GM12878 (cell line): ENCODE measurements around the gene CCDC12. TPM values are rescaled to one million over a fixed set of nuclear protein-coding genes. Genes with fewer than 3 reads are reported as not detected.

ENCODE experiments used
- BCL3 ChIP-seq: IDR thresholded peaks from 2 replicates; pipeline ENCODE4 v1.6.1; 2011; ENCODE audit warnings: borderline replicate concordance, low read depth, mild to moderate bottlenecking, moderate library complexity, low read length; ENCODE audit not compliant: insufficient read depth, poor library complexity, severe bottlenecking
- CHD1 ChIP-seq: IDR thresholded peaks from 2 replicates; pipeline ENCODE4 v1.6.1; 2012; ENCODE audit warnings: low read depth, low read length, improper control_type of control experiment
- CHD4 ChIP-seq: fragments of 200-600 bp; sonication (generic); IDR thresholded peaks from 2 replicates; pipeline ENCODE4 v1.6.1; 2016; ENCODE audit warnings: mild to moderate bottlenecking
- CREB1 ChIP-seq: IDR thresholded peaks from 2 replicates; pipeline ENCODE4 v1.6.1; 2012; ENCODE audit warnings: low read depth, mild to moderate bottlenecking, inconsistent platforms
- E2F4 ChIP-seq: IDR thresholded peaks from 2 replicates; pipeline ENCODE4 v1.6.1; 2012; ENCODE audit warnings: low read depth, low read length, improper control_type of control experiment
- GATAD2B ChIP-seq: fragments of 450-650 bp; conservative IDR thresholded peaks from 2 replicates; pipeline ENCODE4 v1.6.1; 2017; ENCODE audit warnings: low read depth, mild to moderate bottlenecking, moderate library complexity
- HDAC6 ChIP-seq: fragments of 200-600 bp; sonication (generic); IDR thresholded peaks from one replicate; pipeline ENCODE4 v1.8.0; 2017; ENCODE audit warnings: antibody characterized with exemption; ENCODE audit not compliant: unreplicated experiment
- MEF2A ChIP-seq: IDR thresholded peaks from 2 replicates; pipeline ENCODE4 v1.6.1; 2011; ENCODE audit warnings: low read depth, mild to moderate bottlenecking, low read length, moderate library complexity; ENCODE audit not compliant: insufficient read depth
- MYC ChIP-seq: IDR thresholded peaks from 2 replicates; pipeline ENCODE4 v1.6.1; 2011; ENCODE audit warnings: mild to moderate bottlenecking, low read length, moderate library complexity, inconsistent platforms; ENCODE audit not compliant: insufficient read depth, insufficient replicate concordance, insufficient read length, severe bottlenecking
- POLR2AphosphoS2 ChIP-seq: IDR thresholded peaks from 2 replicates; pipeline ENCODE4 v1.6.1; 2011; ENCODE audit warnings: low read depth, mild to moderate bottlenecking, low read length, improper control_type of control experiment, moderate library complexity
- RAD51 ChIP-seq: fragments of 450-650 bp; IDR thresholded peaks from 2 replicates; pipeline ENCODE4 v1.6.1; 2016; ENCODE audit warnings: moderate library complexity, mild to moderate bottlenecking, inconsistent platforms
- RBBP5 ChIP-seq: fragments of 200-600 bp; sonication (generic); conservative IDR thresholded peaks from 2 replicates; pipeline ENCODE4 v1.6.1; 2016
- RELA ChIP-seq: fragments of 450-650 bp; IDR thresholded peaks from 2 replicates; pipeline ENCODE4 v1.8.0; 2014; ENCODE audit warnings: borderline replicate concordance; ENCODE audit not compliant: partially characterized antibody
- RFX5 ChIP-seq: IDR thresholded peaks from 2 replicates; pipeline ENCODE4 v1.6.1; 2011; ENCODE audit warnings: low read depth, low read length, improper control_type of control experiment
- SMAD5 ChIP-seq: IDR thresholded peaks from 2 replicates; pipeline ENCODE4 v1.6.1; 2016; ENCODE audit warnings: antibody characterized with exemption, low read depth
- SMC3 ChIP-seq: IDR thresholded peaks from 2 replicates; pipeline ENCODE4 v1.6.1; 2011; ENCODE audit warnings: low read length, improper control_type of control experiment, borderline replicate concordance
- ZNF207 ChIP-seq: fragments of 450-650 bp; IDR thresholded peaks from 2 replicates; pipeline ENCODE4 v1.6.1; 2014; ENCODE audit warnings: antibody characterized with exemption, mild to moderate bottlenecking, borderline replicate concordance
- polyA plus RNA-seq, 11 experiments: library from polyadenylated mRNA; depleted of rRNA in 4 of 11; unstranded in 6 of 11; stranded (reverse) in 5 of 11; fragments of >200 nt; fragmentation: Nextera tagmentation in 4 of 11; fragmentation: Illumina TruSeq in 1 of 11; extraction: Ambion mirVana in 4 of 11; extraction: Trizol in 1 of 11; gene quantifications; 1 replicate in 1 of 11; 2 replicates in 10 of 11; pipeline versions ENCODE4 v1.2.1 to v1.2.3, GENCODE V29; 2011 to 2016; ENCODE audit warnings: inconsistent platforms in 2 of 11, missing spikeins in 2 of 11, low read depth in 1 of 11
- total RNA-seq, 4 experiments: library from RNA; depleted of rRNA in 3 of 4; stranded (reverse); fragments of >200 nt in 3 of 4; fragmentation: Illumina TruSeq in 1 of 4; extraction: Trizol in 1 of 4; gene quantifications; 2 replicates each; pipeline versions ENCODE4 v1.2.1 to v1.2.3, GENCODE V29; 2013 to 2021
- TF ChIP-seq, protein P1 (sequence below): IDR thresholded peaks from 2 replicates; pipeline ENCODE4 v1.6.1; 2012; ENCODE audit warnings: improper control_type of control experiment, low read depth, low read length; ENCODE audit not compliant: insufficient replicate concordance
- TF ChIP-seq, protein P2 (sequence below): fragments of 450-650 bp; IDR thresholded peaks from 2 replicates; pipeline ENCODE4 v1.6.1; 2017; ENCODE audit warnings: mild to moderate bottlenecking, moderate library complexity

Gene CCDC12
- total and polyA plus RNA-seq, 10 of the 15 experiments (the other 5 are each of a cell fraction or from before 2014, with no cell fraction given), result 9.2 to 91.4 (median 61.3) TPM

GRCh38 chr3:46909535-46910161 is 66.9 kb downstream of the CCDC12 start (continued):
- TF ChIP-seq SMAD5 (no peak), SMC3 (peak; percentile 74), POLR2AphosphoS2 (no peak), RFX5 (no peak), GATAD2B (no peak), E2F4 (no peak), MYC (no peak), ZNF207 (no peak), HDAC6 (no peak), CREB1 (no peak), RELA (no peak), RBBP5 (no peak), RAD51 (no peak; the same call in 1 of the 2 replicates), MEF2A (no peak), BCL3 (peak; percentile 68), CHD4 (no peak), CHD1 (no peak)
- TF ChIP-seq, protein P1, sequence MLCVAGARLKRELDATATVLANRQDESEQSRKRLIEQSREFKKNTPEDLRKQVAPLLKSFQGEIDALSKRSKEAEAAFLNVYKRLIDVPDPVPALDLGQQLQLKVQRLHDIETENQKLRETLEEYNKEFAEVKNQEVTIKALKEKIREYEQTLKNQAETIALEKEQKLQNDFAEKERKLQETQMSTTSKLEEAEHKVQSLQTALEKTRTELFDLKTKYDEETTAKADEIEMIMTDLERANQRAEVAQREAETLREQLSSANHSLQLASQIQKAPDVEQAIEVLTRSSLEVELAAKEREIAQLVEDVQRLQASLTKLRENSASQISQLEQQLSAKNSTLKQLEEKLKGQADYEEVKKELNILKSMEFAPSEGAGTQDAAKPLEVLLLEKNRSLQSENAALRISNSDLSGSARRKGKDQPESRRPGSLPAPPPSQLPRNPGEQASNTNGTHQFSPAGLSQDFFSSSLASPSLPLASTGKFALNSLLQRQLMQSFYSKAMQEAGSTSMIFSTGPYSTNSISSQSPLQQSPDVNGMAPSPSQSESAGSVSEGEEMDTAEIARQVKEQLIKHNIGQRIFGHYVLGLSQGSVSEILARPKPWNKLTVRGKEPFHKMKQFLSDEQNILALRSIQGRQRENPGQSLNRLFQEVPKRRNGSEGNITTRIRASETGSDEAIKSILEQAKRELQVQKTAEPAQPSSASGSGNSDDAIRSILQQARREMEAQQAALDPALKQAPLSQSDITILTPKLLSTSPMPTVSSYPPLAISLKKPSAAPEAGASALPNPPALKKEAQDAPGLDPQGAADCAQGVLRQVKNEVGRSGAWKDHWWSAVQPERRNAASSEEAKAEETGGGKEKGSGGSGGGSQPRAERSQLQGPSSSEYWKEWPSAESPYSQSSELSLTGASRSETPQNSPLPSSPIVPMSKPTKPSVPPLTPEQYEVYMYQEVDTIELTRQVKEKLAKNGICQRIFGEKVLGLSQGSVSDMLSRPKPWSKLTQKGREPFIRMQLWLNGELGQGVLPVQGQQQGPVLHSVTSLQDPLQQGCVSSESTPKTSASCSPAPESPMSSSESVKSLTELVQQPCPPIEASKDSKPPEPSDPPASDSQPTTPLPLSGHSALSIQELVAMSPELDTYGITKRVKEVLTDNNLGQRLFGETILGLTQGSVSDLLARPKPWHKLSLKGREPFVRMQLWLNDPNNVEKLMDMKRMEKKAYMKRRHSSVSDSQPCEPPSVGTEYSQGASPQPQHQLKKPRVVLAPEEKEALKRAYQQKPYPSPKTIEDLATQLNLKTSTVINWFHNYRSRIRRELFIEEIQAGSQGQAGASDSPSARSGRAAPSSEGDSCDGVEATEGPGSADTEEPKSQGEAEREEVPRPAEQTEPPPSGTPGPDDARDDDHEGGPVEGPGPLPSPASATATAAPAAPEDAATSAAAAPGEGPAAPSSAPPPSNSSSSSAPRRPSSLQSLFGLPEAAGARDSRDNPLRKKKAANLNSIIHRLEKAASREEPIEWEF, result no peak
- TF ChIP-seq, protein P2, sequence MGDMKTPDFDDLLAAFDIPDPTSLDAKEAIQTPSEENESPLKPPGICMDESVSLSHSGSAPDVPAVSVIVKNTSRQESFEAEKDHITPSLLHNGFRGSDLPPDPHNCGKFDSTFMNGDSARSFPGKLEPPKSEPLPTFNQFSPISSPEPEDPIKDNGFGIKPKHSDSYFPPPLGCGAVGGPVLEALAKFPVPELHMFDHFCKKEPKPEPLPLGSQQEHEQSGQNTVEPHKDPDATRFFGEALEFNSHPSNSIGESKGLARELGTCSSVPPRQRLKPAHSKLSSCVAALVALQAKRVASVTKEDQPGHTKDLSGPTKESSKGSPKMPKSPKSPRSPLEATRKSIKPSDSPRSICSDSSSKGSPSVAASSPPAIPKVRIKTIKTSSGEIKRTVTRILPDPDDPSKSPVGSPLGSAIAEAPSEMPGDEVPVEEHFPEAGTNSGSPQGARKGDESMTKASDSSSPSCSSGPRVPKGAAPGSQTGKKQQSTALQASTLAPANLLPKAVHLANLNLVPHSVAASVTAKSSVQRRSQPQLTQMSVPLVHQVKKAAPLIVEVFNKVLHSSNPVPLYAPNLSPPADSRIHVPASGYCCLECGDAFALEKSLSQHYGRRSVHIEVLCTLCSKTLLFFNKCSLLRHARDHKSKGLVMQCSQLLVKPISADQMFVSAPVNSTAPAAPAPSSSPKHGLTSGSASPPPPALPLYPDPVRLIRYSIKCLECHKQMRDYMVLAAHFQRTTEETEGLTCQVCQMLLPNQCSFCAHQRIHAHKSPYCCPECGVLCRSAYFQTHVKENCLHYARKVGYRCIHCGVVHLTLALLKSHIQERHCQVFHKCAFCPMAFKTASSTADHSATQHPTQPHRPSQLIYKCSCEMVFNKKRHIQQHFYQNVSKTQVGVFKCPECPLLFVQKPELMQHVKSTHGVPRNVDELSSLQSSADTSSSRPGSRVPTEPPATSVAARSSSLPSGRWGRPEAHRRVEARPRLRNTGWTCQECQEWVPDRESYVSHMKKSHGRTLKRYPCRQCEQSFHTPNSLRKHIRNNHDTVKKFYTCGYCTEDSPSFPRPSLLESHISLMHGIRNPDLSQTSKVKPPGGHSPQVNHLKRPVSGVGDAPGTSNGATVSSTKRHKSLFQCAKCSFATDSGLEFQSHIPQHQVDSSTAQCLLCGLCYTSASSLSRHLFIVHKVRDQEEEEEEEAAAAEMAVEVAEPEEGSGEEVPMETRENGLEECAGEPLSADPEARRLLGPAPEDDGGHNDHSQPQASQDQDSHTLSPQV, result no peak
